HEK293T (cell line): ENCODE measurements around the gene EDARADD.

ENCODE experiments used
- ARNT ChIP-seq: fragments of 450-650 bp; IDR thresholded peaks from 2 replicates; pipeline ENCODE4 v1.6.1; 2017; ENCODE audit warnings: mild to moderate bottlenecking
- BHLHE40 ChIP-seq: fragments of 450-650 bp; IDR thresholded peaks from 2 replicates; pipeline ENCODE4 v1.6.1; 2016; ENCODE audit warnings: mild to moderate bottlenecking, moderate library complexity, borderline replicate concordance
- ELF4 ChIP-seq: fragments of 450-650 bp; IDR thresholded peaks from 2 replicates; pipeline ENCODE4 v1.6.1; 2017; ENCODE audit warnings: antibody characterized with exemption
- FOXA1 ChIP-seq: fragments of 450-650 bp; IDR thresholded peaks from 2 replicates; pipeline ENCODE4 v1.6.1; 2016; ENCODE audit warnings: mild to moderate bottlenecking
- FOXK2 ChIP-seq: fragments of 450-650 bp; IDR thresholded peaks from 2 replicates; pipeline ENCODE4 v1.6.1; 2016; ENCODE audit warnings: mild to moderate bottlenecking
- FOXM1 ChIP-seq: fragments of 450-650 bp; IDR thresholded peaks from 2 replicates; pipeline ENCODE4 v1.6.1; 2017; ENCODE audit warnings: mild to moderate bottlenecking, borderline replicate concordance
- HDGF ChIP-seq: fragments of 450-650 bp; IDR thresholded peaks from 2 replicates; pipeline ENCODE4 v1.6.1; 2017; ENCODE audit warnings: antibody characterized with exemption, borderline replicate concordance
- L3MBTL2 ChIP-seq: fragments of 450-650 bp; conservative IDR thresholded peaks from 2 replicates; pipeline ENCODE4 v1.6.1; 2016; ENCODE audit warnings: mild to moderate bottlenecking
- LEF1 ChIP-seq: fragments of 450-650 bp; IDR thresholded peaks from 2 replicates; pipeline ENCODE4 v1.6.1; 2017; ENCODE audit warnings: mild to moderate bottlenecking, borderline replicate concordance
- SP1 ChIP-seq: fragments of 450-650 bp; IDR thresholded peaks from 2 replicates; pipeline ENCODE4 v1.6.1; 2017
- SUZ12 ChIP-seq: fragments of 450-650 bp; IDR thresholded peaks from 2 replicates; pipeline ENCODE4 v1.6.1; 2016; ENCODE audit warnings: mild to moderate bottlenecking
- TARDBP ChIP-seq: fragments of 450-650 bp; IDR thresholded peaks from 2 replicates; pipeline ENCODE4 v1.6.1; 2016
- ZNF384 ChIP-seq: fragments of 450-650 bp; IDR thresholded peaks from 2 replicates; pipeline ENCODE4 v1.6.1; 2016

DNA sequence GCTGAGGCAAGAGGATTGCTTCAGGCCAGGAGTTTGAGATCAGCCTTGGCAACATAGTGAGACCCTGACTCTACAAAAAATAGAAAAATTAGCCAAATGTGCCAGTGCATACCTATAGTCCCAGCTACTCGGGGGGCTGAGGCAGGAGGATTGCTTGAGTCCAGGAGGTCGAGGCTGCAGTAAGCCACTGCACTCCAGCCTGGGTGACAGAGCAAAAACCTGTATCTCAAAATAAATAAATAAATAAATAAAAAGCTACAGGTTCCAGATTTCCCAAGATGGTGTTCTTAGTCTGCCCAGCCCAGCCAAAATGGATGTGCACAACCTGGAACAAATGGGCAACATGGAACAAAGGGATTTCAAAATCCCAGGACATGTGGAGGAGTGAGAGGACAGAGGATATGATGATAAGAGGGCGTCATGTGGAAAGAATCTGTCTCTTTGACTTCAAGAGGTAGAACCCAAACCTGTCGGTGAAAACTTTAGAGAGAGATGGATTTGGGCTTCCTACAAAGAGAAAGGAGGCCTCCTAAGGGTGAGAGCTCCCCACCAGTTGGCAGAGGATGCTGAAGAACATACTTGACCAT is 3.2 kb downstream of the EDARADD start:
- TF ChIP-seq L3MBTL2: no peak
- TF ChIP-seq LEF1: no peak
- no peak for TF ChIP-seq ELF4
- no peak for TF ChIP-seq FOXM1
- no peak for TF ChIP-seq SP1
- TF ChIP-seq SUZ12: no peak
- TF ChIP-seq BHLHE40: no peak
- TF ChIP-seq FOXA1: no peak
- no peak for TF ChIP-seq TARDBP
- TF ChIP-seq ARNT: no peak
- no peak for TF ChIP-seq FOXK2
- no peak for TF ChIP-seq HDGF
- no peak for TF ChIP-seq ZNF384
